AG09319 (cell line): Measurements from ENCODE around the gene HTR4.
"Not testable (repeated sequence)": the region's sequence is repeated elsewhere in the genome, so short reads cannot be mapped to it uniquely, and the experiment has no call there.

Source experiments
- DNase-seq: peaks from one replicate; pipeline ENCODE4 v3.0.0-alpha.2; 2010; ENCODE audit warnings: low read depth; ENCODE audit errors: extremely low read depth
- CTCF ChIP-seq: IDR thresholded peaks from 2 replicates; pipeline ENCODE4 v1.5.1; 2011; ENCODE audit warnings: low read depth, mild to moderate bottlenecking, inconsistent platforms, low read length, moderate library complexity

HTR4 gene

GRCh38 chr5:148683651-148684050 lies 29.3 kb upstream of the HTR4 start:
- no peak for TF ChIP-seq CTCF
- DNase-seq: no peak

- no peak for TF ChIP-seq CTCF
- DNase-seq: no peak
Observed at GRCh38 chr5:148682058-148683026, 28.0 kb upstream of the HTR4 start.

GRCh38 chr5:148681157-148682057 lies 27.1 kb upstream of the HTR4 start:
- no peak for DNase-seq
- no peak for TF ChIP-seq CTCF

DNA sequence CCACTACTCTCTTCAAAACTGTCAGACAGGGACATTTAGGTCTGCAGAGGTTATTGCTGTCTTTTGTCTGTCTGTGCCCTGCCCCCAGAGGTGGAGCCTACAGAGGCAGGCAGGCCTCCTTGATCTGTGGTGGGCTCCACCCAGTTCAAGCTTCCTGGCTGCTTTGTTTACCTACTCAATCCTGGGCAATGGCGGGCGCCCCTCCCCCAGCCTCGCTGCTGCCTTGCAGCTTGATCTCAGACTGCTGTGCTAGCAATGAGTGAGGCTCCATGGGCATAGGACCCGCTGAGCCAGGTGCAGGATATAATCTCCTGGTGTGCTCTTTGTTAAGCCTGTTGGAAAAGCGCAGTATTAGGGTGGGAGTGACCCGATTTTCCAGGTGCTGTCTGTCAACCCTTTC lies 19.4 kb upstream of the HTR4 start:
- DNase-seq: not testable (repeated sequence)

DNA sequence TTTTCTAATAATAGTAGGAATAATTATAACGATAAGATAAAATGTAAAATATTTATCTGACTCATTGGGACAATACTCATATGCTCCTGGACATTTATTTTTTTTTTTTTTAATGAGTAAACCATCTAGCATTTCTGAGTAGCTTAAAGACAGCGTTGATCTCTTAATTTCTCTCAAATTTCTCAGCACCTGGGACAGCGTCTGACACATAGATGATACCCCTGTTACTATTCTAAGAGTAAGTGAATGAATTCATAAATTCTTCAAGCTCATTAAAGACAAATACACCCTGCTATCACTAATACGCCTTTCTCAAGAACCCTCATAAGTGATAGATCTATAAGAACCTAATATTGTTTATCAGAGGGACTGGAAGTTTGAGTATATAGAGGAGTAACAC lies 12.0 kb upstream of the HTR4 start:
- no peak for TF ChIP-seq CTCF
- DNase-seq: no peak

GRCh38 chr5:148665431-148665830 lies 11.1 kb upstream of the HTR4 start:
- TF ChIP-seq CTCF: no peak
- DNase-seq: no peak

DNA sequence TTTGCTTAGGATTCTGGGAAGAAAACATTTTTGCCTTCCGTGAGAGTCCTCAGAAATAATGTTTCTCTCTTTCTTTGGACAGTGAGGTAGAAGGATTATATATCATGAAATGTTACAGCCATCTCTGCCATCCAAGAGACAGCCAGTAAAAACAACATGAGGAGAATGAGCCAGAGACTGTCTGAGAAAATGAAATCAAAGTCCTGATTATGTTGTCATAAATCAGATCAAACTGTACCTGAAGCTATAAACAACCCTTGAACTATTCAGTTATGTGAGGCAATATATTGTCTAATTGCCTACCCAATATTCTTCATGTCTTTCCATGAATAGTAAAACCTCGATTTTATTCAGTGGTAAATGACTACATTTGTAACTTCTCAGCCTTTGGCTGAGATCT lies 9.2 kb upstream of the HTR4 start:
- TF ChIP-seq CTCF: no peak

More for the DNA sequence above, 9.2 kb upstream of the HTR4 start:
- no peak for DNase-seq
